Retinal pigment epithelial cell (primary cell): ENCODE data around the gene COL4A2.
"Not testable (repeated sequence)": the region's sequence is repeated elsewhere in the genome, so short reads cannot be mapped to it uniquely, and the experiment has no call there.

Experiments
- DNase-seq: peaks from one replicate; pipeline ENCODE4 v3.0.0-alpha.2; 2010; ENCODE audit warnings: low read depth
- H3K4me3 ChIP-seq: 2 replicates; pipeline ENCODE4 v1.5.1; 2011; ENCODE audit warnings: mild to moderate bottlenecking, low read length, control low read depth, moderate library complexity
- CTCF ChIP-seq: conservative IDR thresholded peaks from 2 replicates; pipeline ENCODE4 v1.5.1; 2011; ENCODE audit warnings: low read depth, low read length, control low read depth, inconsistent platforms

Gene COL4A2

GRCh38 chr13:110388108-110388943 is 81.2 kb downstream of the COL4A2 start:
- no peak for TF ChIP-seq CTCF
- DNase-seq: peak; percentile 69
- peak overlapping the region; percentile 5 for H3K4me3 ChIP-seq

- peak; percentile 97 for DNase-seq
- H3K4me3 ChIP-seq: no peak overlapping the region
- TF ChIP-seq CTCF: no peak
Measured at GRCh38 chr13:110390567-110390966, 83.5 kb downstream of the COL4A2 start.

- no peak overlapping the region for H3K4me3 ChIP-seq
- DNase-seq: no peak
- no peak for TF ChIP-seq CTCF
Measured at GRCh38 chr13:110391273-110391672, 84.2 kb downstream of the COL4A2 start.

- H3K4me3 ChIP-seq: no peak overlapping the region
- no peak for TF ChIP-seq CTCF
- DNase-seq: no peak
Measured at GRCh38 chr13:110392510-110393240, 85.6 kb downstream of the COL4A2 start.

GRCh38 chr13:110393761-110394160 is 86.7 kb downstream of the COL4A2 start:
- H3K4me3 ChIP-seq: no peak overlapping the region
- no peak for DNase-seq
- no peak for TF ChIP-seq CTCF

- TF ChIP-seq CTCF: no peak
- DNase-seq: no peak
- no peak overlapping the region for H3K4me3 ChIP-seq
Measured at GRCh38 chr13:110394371-110394841, 87.3 kb downstream of the COL4A2 start.

- not testable (repeated sequence) for H3K4me3 ChIP-seq, DNase-seq
Measured at GRCh38 chr13:110395616-110396015, 88.5 kb downstream of the COL4A2 start.
